GM23248 (cell line): ENCODE results near the gene TMEM154.

Experiments used
- EZH2 ChIP-seq: fragments of 200-600 bp; sonication (generic); IDR thresholded peaks from 2 replicates; pipeline ENCODE4 v1.6.1; 2018; ENCODE audit warnings: antibody characterized with exemption, mild to moderate bottlenecking; ENCODE audit not compliant: insufficient read depth, poor library complexity, severe bottlenecking
- EZH2phosphoT487 ChIP-seq: fragments of 200-600 bp; sonication (generic); IDR thresholded peaks from 2 replicates; pipeline ENCODE4 v1.6.1; 2018; ENCODE audit warnings: antibody characterized with exemption, moderate library complexity, mild to moderate bottlenecking, low read depth; ENCODE audit not compliant: insufficient read depth

DNA sequence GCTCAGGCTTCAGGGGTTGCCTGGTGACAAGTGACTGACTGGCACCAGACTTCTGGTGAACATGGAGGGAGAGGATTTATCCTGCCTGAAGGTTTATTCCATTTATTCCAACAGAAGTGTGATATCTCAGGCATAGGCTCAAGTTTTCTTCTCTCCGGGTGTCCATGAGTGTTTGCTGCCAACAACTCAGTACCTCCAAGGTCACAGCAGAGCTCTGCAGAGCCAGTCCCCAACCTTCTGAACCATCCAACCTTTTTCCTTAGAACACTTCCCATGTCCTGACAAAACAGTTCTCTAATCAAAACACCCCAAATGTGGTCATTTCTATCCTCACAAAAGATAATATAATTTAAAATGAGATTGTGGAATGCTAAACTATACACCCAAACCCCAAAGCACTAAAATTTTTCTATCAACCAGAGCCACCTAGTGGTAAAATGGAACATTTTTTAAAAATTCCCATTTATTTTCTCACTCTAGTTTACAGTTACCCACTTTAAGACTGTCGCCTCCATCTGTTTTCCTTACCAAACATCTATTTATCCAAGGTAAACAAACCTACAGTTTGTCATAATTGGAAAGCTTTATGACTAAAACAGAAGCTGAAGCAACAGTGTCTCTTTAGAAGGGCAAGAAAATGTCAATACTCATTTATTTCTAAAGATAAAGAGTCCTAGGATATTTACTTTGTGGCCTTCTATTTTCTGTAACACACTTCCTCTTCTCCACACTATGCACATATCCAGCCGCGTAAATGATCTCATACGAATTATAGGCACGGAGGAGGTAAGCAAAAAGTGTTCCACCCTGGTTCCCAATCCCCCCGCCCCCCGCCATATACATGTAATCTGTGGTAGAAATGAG, 39.5 kb downstream of the TMEM154 start:
- TF ChIP-seq EZH2phosphoT487 (no peak), EZH2 (no peak)
